IMR-90 (cell line): Measurements from ENCODE around the gene GSG1.

ENCODE experiments used
- CEBPB ChIP-seq: IDR thresholded peaks from 2 replicates; pipeline ENCODE4 v1.6.1; 2012; ENCODE audit warnings: low read depth, low read length, improper control_type of control experiment
- CTCF ChIP-seq: conservative IDR thresholded peaks from 2 replicates; pipeline ENCODE4 v1.5.1; 2012; ENCODE audit warnings: mild to moderate bottlenecking, low read depth, low read length, improper control_type of control experiment
- ELK1 ChIP-seq: fragments of 150-350 bp; IDR thresholded peaks from 2 replicates; pipeline ENCODE4 v1.6.1; 2016; ENCODE audit warnings: low read depth, mild to moderate bottlenecking, low read length, moderate library complexity, borderline replicate concordance
- MXI1 ChIP-seq: IDR thresholded peaks from 2 replicates; pipeline ENCODE4 v1.6.1; 2012; ENCODE audit warnings: low read depth, mild to moderate bottlenecking, low read length, moderate library complexity, borderline replicate concordance

- TF ChIP-seq CTCF = no peak
- TF ChIP-seq MXI1 = no peak
- no peak for TF ChIP-seq ELK1
- TF ChIP-seq CEBPB = no peak
Measured at GRCh38 chr12:13045816-13046215, 57.7 kb downstream of the GSG1 start.
